Activated CD4-positive, alpha-beta T cell treated with anti-CD3 and anti-CD28 coated beads, Interleukin-2, amount 10 ng/mL, durations not matched to agents 7 days and 5 days (primary cell): ENCODE measurements around the gene TESK2. TPM values are rescaled to one million over a fixed set of nuclear protein-coding genes. Genes with fewer than 3 reads are reported as not detected.

Source experiments
- CTCF ChIA-PET: fragments of 350-600 bp; sonication (Branson Sonifier 250); formaldehyde crosslinking; loops from one replicate; lab custom pipeline; 2021; ENCODE audit warnings: antibody characterized with exemption; lab: Charles Lee
- POLR2A ChIA-PET: fragments of 350-600 bp; sonication (Branson Sonifier 250); formaldehyde crosslinking; loops from one replicate; lab custom pipeline; 2021; ENCODE audit warnings: antibody characterized with exemption; lab: Charles Lee
- DNase-seq: peaks from one replicate; pipeline ENCODE4 v3.0.0-alpha.2; 2020
- H3K27ac Mint-ChIP-seq: one replicate; pipeline ENCODE4 v1.8.0; 2021; ENCODE audit warnings: mild to moderate bottlenecking, moderate library complexity, mixed read lengths
- H3K27me3 Mint-ChIP-seq: one replicate; pipeline ENCODE4 v1.8.0; 2021; ENCODE audit warnings: mixed read lengths
- H3K36me3 Mint-ChIP-seq: one replicate; pipeline ENCODE4 v1.8.0; 2021; ENCODE audit warnings: low read depth, mixed read lengths
- H3K4me1 Mint-ChIP-seq: one replicate; pipeline ENCODE4 v1.8.0; 2021; ENCODE audit warnings: mixed read lengths
- H3K4me3 Mint-ChIP-seq: one replicate; pipeline ENCODE4 v1.8.0; 2021; ENCODE audit warnings: mild to moderate bottlenecking, moderate library complexity, mixed read lengths
- H3K9me3 Mint-ChIP-seq: one replicate; pipeline ENCODE4 v1.8.0; 2021; ENCODE audit warnings: mixed read lengths
- total RNA-seq, 2 experiments: library from RNA; stranded (reverse); gene quantifications; one replicate each; pipeline ENCODE4 v1.2.3, GENCODE V29; 2021

TESK2 gene
- total RNA-seq, 2 experiments from 2014 or later = 2.6 to 3.5 TPM

GRCh38 chr1:45355683-45356082, 135.3 kb downstream of the TESK2 start:
- Mint-ChIP-seq H3K9me3 (no peaks in the 10 kb centered on the region), H3K36me3 (no peaks in the 10 kb centered on the region)
- CTCF ChIA-PET = interaction anchor here (0.7 to 1.5 kb wide), 2 partner anchors 25 to 69 kb away, joined by 3 to 4 read pairs; no protein-coding TSS in a partner anchor

GRCh38 chr1:45354838-45355237, 136.1 kb downstream of the TESK2 start:
- Mint-ChIP-seq H3K36me3 (no peaks in the 10 kb centered on the region), H3K27ac (no peak overlapping the region), H3K4me3 (no peak overlapping the region), H3K4me1 (peaks cover 8% of the 10 kb centered on the region), H3K27me3 (no peaks in the 10 kb centered on the region), H3K9me3 (no peaks in the 10 kb centered on the region)
- POLR2A ChIA-PET = no interaction called here
- CTCF ChIA-PET = interaction anchor here (0.6 to 1.2 kb wide), 3 partner anchors 9 to 301 kb away, joined by 3 to 4 read pairs (median 4); no protein-coding TSS in a partner anchor
- DNase-seq = no peak

More at GRCh38 chr1:45355683-45356082, 135.3 kb downstream of the TESK2 start:
- no peak overlapping the region for H3K27ac Mint-ChIP-seq
- H3K4me1 Mint-ChIP-seq = peaks cover 8% of the 10 kb centered on the region
- no peak overlapping the region for H3K4me3 Mint-ChIP-seq
- no peak for DNase-seq
- POLR2A ChIA-PET = no interaction called here
- no peaks in the 10 kb centered on the region for H3K27me3 Mint-ChIP-seq

GRCh38 chr1:45353685-45354084, 137.3 kb downstream of the TESK2 start:
- no peak overlapping the region for H3K4me3 Mint-ChIP-seq
- H3K27me3 Mint-ChIP-seq = no peaks in the 10 kb centered on the region
- no peak for DNase-seq
- ChIA-PET POLR2A (no interaction called here), CTCF (interaction anchor here (1.4 kb wide), 1 partner anchor 13 kb away, joined by 4 read pairs; the partner anchor contains the start of genes MUTYH and TOE1)
- H3K9me3 Mint-ChIP-seq = no peaks in the 10 kb centered on the region
- no peak overlapping the region for H3K27ac Mint-ChIP-seq
- peaks cover 7% of the 10 kb centered on the region for H3K4me1 Mint-ChIP-seq
- no peaks in the 10 kb centered on the region for H3K36me3 Mint-ChIP-seq

GRCh38 chr1:45351508-45351907, 139.5 kb downstream of the TESK2 start:
- Mint-ChIP-seq H3K27me3 (no peaks in the 10 kb centered on the region), H3K36me3 (no peaks in the 10 kb centered on the region), H3K27ac (no peak overlapping the region), H3K9me3 (no peaks in the 10 kb centered on the region), H3K4me3 (no peak overlapping the region), H3K4me1 (peaks cover 7% of the 10 kb centered on the region)
- POLR2A ChIA-PET = no interaction called here
- CTCF ChIA-PET = interaction anchor here (2.1 kb wide), 1 partner anchor 11 kb away, joined by 6 read pairs; the partner anchor contains the start of genes MUTYH and TOE1
- DNase-seq = no peak

- ChIA-PET POLR2A (interaction anchor here (0.5 kb wide), 2 partner anchors 336 to 449 kb away, joined by 3 to 5 read pairs; no protein-coding TSS in a partner anchor), CTCF (interaction anchor here (1.4 to 3.2 kb wide), 3 partner anchors 8 to 144 kb away, joined by 5 to 13 read pairs (median 8); no protein-coding TSS in a partner anchor)
- H3K27me3 Mint-ChIP-seq = no peaks in the 10 kb centered on the region
- H3K27ac Mint-ChIP-seq = no peak overlapping the region
- DNase-seq = no peak
- peaks cover 14% of the 10 kb centered on the region for H3K36me3 Mint-ChIP-seq
- no peaks in the 10 kb centered on the region for H3K9me3 Mint-ChIP-seq
- H3K4me1 Mint-ChIP-seq = peaks cover 7% of the 10 kb centered on the region
- H3K4me3 Mint-ChIP-seq = no peak overlapping the region
Measured at GRCh38 chr1:45348966-45349677, 141.8 kb downstream of the TESK2 start.

GRCh38 chr1:45348609-45348965, 142.4 kb downstream of the TESK2 start:
- POLR2A ChIA-PET = interaction anchor here (0.5 kb wide), 1 partner anchor 450 kb away, joined by 3 read pairs; no protein-coding TSS in a partner anchor
- peaks cover 16% of the 10 kb centered on the region for H3K36me3 Mint-ChIP-seq
- H3K4me1 Mint-ChIP-seq = peaks cover 7% of the 10 kb centered on the region
- H3K4me3 Mint-ChIP-seq = no peak overlapping the region
- DNase-seq = no peak
- no peaks in the 10 kb centered on the region for H3K9me3 Mint-ChIP-seq
- H3K27ac Mint-ChIP-seq = no peak overlapping the region
- CTCF ChIA-PET = interaction anchor here (0.7 to 3.2 kb wide), 5 partner anchors 8 to 330 kb away, joined by 3 to 13 read pairs (median 5); no protein-coding TSS in a partner anchor
- no peaks in the 10 kb centered on the region for H3K27me3 Mint-ChIP-seq

- POLR2A ChIA-PET = no interaction called here
- DNase-seq = no peak
- Mint-ChIP-seq H3K9me3 (no peaks in the 10 kb centered on the region), H3K4me3 (no peak overlapping the region), H3K27ac (no peak overlapping the region), H3K27me3 (no peaks in the 10 kb centered on the region), H3K4me1 (peaks cover 8% of the 10 kb centered on the region), H3K36me3 (peaks cover 20% of the 10 kb centered on the region)
- CTCF ChIA-PET = interaction anchor here (0.7 to 3.2 kb wide), 5 partner anchors 9 to 330 kb away, joined by 3 to 13 read pairs (median 5); no protein-coding TSS in a partner anchor
Measured at GRCh38 chr1:45348020-45348419, 142.9 kb downstream of the TESK2 start.

- no peaks in the 10 kb centered on the region for H3K27me3 Mint-ChIP-seq
- H3K4me3 Mint-ChIP-seq = no peak overlapping the region
Measured at GRCh38 chr1:45346473-45346872, 144.5 kb downstream of the TESK2 start.

GRCh38 chr1:45345014-45345413, 145.9 kb downstream of the TESK2 start:
- H3K4me1 Mint-ChIP-seq = peaks cover 23% of the 10 kb centered on the region
- ChIA-PET CTCF (interaction anchor here (0.6 to 1.1 kb wide), 2 partner anchors 10 to 117 kb away, joined by 3 to 4 read pairs; no protein-coding TSS in a partner anchor), POLR2A (no interaction called here)
- peaks cover 43% of the 10 kb centered on the region for H3K36me3 Mint-ChIP-seq
- no peaks in the 10 kb centered on the region for H3K9me3 Mint-ChIP-seq
- H3K4me3 Mint-ChIP-seq = no peak overlapping the region
- no peaks in the 10 kb centered on the region for H3K27me3 Mint-ChIP-seq
- H3K27ac Mint-ChIP-seq = no peak overlapping the region
- no peak for DNase-seq

More at GRCh38 chr1:45346473-45346872, 144.5 kb downstream of the TESK2 start:
- no peak overlapping the region for H3K27ac Mint-ChIP-seq
- CTCF ChIA-PET = interaction anchor here (0.6 to 3.2 kb wide), 3 partner anchors 8 to 35 kb away, joined by 3 to 13 read pairs (median 3); no protein-coding TSS in a partner anchor
- peaks cover 33% of the 10 kb centered on the region for H3K36me3 Mint-ChIP-seq
- H3K4me1 Mint-ChIP-seq = peaks cover 23% of the 10 kb centered on the region
- H3K9me3 Mint-ChIP-seq = no peaks in the 10 kb centered on the region
- POLR2A ChIA-PET = no interaction called here
- DNase-seq = no peak

GRCh38 chr1:45344499-45344898, 146.5 kb downstream of the TESK2 start:
- Mint-ChIP-seq H3K4me3 (no peak overlapping the region), H3K4me1 (peaks cover 23% of the 10 kb centered on the region), H3K9me3 (no peaks in the 10 kb centered on the region), H3K27me3 (no peaks in the 10 kb centered on the region), H3K27ac (no peak overlapping the region), H3K36me3 (peaks cover 46% of the 10 kb centered on the region)
- ChIA-PET POLR2A (no interaction called here), CTCF (interaction anchor here (0.7 to 1.5 kb wide), 2 partner anchors 10 to 46 kb away, joined by 3 to 6 read pairs; no protein-coding TSS in a partner anchor)
- no peak for DNase-seq

- CTCF ChIA-PET = interaction anchor here (0.6 to 2.2 kb wide), 11 partner anchors 11 to 676 kb away, joined by 3 to 8 read pairs (median 4); partner anchors contain the start of genes CCDC163, HPDL, MMACHC and PRDX1
- H3K4me1 Mint-ChIP-seq = peaks cover 48% of the 10 kb centered on the region
Measured at GRCh38 chr1:45340816-45341466, 150.0 kb downstream of the TESK2 start.

More at GRCh38 chr1:45340816-45341466, 150.0 kb downstream of the TESK2 start:
- H3K36me3 Mint-ChIP-seq = peaks cover 60% of the 10 kb centered on the region
- peak overlapping the region; percentile 97 for H3K4me3 Mint-ChIP-seq
- POLR2A ChIA-PET = interaction anchor here (0.6 to 3.0 kb wide), 7 partner anchors 13 to 619 kb away, joined by 3 to 22 read pairs (median 9); partner anchors contain the start of genes CCDC163, HPDL, MMACHC and TESK2
- DNase-seq = peak; percentile 42
- peak overlapping the region; percentile 98 for H3K27ac Mint-ChIP-seq
- peaks cover 8% of the 10 kb centered on the region for H3K9me3 Mint-ChIP-seq
- H3K27me3 Mint-ChIP-seq = no peaks in the 10 kb centered on the region
